HG03520 (cell line): ENCODE results near the gene TEKT5.
A peak's percentile ranks its signal among the peaks of the same experiment; 100 is the strongest.
"Not testable (repeated sequence)": the region's sequence is repeated elsewhere in the genome, so short reads cannot be mapped to it uniquely, and the experiment has no call there.

Experiments
- ATAC-seq: cut with Tn5 transposase; IDR thresholded peaks from one replicate; pipeline ENCODE4 v1.9.1; 2021; ENCODE audit warnings: mild to moderate bottlenecking, moderate library complexity; ENCODE audit not compliant: unreplicated experiment

TEKT5 gene

GRCh38 chr16:10637337-10638037, 57.2 kb downstream of the TEKT5 start:
- no peak for ATAC-seq

GRCh38 chr16:10635365-10636021, 59.2 kb downstream of the TEKT5 start:
- no peak for ATAC-seq

DNA sequence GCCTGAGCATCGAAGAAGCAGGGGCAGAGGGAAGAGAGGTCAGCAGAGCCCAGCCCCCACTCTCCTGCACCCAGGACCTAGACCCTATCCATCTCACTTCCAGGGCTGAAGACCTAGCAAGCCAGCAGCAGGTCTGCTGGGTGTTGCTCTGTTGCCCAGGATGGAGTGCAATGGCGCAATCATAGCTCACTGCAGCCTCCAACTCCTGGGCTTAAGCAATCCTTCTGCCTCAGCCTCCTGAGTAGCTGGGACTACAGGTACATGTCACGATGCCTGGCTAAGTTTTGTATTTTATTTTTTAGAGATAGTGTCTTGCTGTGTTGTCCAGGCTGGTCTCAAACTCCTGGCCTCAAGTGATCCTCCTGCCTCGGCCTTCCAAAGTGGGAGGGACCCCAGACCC, 61.3 kb downstream of the TEKT5 start:
- not testable (repeated sequence) for ATAC-seq

DNA sequence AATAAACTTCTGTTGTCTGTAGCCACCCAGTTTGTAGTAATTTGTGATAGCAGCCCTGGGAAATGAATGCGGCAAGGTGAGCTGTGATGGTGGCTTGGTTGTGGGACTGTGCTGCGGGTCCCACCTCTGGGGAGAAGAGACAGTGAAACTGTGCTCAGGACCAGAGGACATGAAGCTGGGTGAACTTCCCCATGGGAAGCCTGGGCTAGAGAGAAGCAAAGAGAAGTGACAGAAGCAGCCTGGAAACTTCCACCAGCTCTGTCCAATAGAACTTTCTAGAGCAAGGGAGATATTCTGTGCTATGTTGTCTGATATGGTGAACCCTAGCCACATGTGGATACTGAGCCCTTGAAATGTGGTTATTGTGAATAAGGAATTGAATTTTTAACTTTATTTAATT, 62.8 kb downstream of the TEKT5 start:
- no peak for ATAC-seq

- ATAC-seq, result no peak
Measured at GRCh38 chr16:10629592-10629963, 65.2 kb downstream of the TEKT5 start.

GRCh38 chr16:10625595-10626357, 69.0 kb downstream of the TEKT5 start:
- ATAC-seq, result no peak

- no peak for ATAC-seq
Measured at GRCh38 chr16:10624527-10624926, 70.2 kb downstream of the TEKT5 start.

GRCh38 chr16:10623059-10623458, 71.7 kb downstream of the TEKT5 start:
- ATAC-seq, result no peak

DNA sequence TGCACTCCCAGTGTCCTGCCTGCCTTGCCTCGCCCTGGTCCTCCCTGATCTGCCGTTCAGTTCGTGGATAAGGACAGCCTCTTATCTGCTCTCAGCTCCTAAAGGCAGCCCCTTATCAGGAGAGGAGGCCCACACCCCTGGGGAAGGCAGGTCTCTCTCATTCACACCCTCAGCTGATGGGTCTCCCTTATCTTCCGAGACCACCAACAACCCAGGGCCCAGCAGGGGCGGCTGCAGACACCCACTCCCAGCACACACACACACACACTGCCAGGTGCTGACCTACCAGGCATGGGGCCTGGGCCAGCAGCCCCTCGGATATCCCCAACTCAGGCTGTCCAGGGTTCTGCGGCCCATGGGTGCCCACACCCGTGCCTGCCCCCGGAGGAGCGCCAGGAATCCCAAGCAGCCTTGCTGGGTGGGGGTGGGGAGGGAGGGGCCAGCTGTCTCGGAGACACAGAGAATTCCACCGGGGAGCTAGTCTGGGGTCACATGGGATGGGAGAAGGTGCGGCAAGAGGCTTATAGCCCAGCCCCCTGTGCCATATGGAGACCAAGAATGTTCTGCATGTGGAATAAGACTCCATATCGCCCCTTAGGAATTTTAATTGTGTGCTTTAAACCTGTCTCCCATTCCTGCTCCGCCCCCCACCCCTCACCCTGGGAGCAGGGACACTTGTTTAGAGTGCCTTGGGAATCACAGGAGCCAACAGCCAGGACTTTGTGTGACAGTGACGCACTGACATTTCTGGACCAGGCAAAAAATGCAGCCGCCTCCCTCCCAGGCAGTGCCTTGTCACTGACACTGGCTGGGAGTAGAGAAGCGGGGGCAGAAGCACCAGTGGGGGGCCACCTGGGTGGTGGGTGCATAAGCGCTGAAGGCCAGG, 72.5 kb downstream of the TEKT5 start:
- no peak for ATAC-seq

DNA sequence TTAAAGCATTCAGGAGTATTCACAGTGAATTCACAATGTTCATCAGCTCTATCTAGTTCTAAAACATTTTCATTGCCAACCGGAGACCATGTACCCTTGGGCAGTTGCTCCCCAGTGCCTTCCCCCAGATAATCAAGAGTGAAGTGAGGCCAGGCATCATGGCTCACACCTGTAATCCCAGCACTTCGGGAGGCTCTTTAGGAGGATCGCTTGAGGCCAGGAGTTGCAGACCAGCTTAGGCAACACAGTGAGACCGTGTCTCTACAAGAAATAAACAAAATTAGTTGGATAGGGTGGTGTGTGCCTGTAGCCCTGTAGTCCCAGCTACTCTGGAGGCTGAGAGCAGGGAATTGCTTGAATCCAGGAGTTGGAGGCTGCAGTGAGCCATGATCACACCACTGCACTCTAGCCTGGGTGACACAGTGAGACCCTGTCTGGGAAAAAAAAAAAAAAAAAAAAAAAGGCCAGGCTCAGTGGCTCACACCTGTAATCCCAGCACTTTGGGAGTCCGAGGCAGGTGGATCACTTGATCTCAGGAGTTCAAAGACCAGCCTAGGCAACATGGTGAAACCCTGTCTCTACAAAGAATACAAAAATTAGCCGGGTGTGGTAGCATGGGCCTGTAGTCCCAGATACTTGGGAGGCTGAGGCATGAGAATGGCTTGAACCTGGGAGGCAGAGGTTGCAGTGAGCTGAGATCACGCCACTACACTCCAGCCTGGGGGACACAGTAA, 73.3 kb downstream of the TEKT5 start:
- not testable (repeated sequence) for ATAC-seq

DNA sequence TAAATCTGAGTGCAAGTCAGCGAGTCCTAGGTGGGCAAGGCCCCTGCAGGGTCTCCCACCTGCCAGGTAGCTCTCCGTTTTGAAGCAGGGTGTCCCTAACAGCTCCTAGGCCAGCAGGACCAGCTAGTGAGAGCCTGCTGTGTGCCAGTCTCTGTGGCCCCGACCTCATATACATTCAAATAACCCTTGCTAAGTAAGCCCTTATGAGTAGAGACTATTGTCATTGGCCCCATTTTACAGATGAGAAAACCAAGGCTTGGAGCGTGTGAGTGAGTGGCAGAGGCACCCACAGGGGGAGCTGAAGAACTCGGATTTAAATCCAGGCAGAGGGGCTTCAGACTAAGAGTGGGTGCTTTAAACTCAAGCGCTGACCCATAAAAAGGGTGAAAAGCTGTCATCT, 74.6 kb downstream of the TEKT5 start:
- no peak for ATAC-seq

- ATAC-seq, result no peak
Measured at GRCh38 chr16:10619271-10619849, 75.4 kb downstream of the TEKT5 start.

DNA sequence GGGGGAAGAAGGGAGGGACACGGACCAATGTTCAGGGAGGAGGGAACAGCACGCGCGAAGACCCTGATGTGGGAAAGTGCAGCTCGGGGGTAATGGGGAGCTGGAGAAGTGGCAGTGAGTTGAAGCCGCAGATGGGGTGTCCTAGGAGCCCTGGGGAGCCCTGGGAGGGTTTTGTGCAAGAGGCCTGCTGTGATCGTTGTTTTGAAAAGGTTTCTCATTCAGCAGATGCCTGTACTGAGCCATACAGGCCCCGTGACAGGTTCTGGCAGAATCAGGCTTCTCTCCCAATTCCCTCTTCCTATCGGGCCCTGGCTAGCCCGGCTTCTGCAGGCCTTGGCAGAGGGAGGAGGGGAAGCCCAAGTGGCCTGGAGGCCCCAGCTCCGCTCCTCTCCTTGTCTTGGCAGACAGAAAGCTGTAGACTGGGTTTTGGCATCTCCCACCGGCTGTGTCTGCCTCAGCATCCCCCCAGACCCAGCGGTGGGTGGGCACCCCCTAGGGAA, 76.0 kb downstream of the TEKT5 start:
- ATAC-seq, result no peak

GRCh38 chr16:10617662-10618420, 76.9 kb downstream of the TEKT5 start:
- no peak for ATAC-seq

DNA sequence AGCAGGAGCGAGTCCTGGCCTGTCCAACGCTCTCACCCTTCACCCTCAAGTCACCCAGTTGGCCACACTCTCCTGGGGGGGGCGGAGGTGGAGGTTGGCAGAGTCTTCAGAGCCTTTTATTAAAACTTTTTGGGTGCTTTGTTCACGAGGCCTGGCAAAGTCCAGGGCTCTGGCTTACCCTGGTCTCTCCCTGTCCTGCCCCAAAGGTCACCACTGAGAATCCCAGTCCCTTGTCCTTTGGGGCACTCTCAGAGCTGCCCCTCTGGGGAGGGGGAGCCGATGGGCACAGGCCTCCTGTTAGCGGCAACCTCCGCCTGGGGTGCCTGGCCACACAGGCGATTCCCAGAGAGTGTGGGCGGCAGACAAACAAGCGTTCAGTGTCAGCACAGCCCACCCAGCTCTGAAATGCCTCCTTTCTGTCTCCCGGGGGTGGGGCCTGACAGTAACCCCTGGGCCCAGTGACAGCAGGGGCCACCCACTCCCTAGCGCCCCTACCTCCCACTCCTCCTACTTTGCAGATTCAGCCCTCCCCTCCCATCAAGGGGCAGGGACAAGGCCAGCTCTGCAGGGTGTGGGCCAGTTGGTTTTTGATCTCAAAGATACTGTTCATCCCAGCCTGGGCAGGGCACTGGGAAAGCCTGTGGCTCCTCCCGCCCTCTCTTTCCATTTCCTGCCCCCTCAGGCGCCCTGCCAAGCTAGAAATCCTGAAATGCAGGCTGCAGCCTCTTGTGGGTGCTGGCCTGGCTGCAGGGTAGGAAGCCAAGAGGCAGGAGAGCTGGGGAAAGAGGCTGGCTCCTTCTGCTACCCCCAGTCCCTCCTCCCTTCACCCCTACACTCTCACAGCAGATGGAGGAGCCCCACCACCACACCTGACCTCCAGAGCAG, 77.7 kb downstream of the TEKT5 start:
- no peak for ATAC-seq

DNA sequence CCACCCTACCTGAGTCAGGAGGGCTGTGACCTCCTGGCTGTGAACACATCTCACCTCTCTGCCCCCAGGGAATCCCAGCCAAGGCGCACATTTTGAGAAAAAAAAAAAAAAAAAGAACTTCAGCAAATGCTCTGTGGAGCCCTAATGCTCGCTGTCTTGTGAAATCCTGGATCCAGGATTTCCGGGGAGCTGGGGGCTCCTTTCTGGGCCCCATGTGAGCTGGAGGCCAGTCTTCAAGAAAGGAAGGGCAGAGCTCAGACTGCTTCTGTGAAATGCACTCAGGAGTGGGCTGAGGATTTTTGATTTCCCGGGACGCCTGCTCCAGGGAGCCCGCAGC, 78.3 kb downstream of the TEKT5 start:
- ATAC-seq, result no peak

- no peak for ATAC-seq
Measured at GRCh38 chr16:10614685-10615084, 80.0 kb downstream of the TEKT5 start.

DNA sequence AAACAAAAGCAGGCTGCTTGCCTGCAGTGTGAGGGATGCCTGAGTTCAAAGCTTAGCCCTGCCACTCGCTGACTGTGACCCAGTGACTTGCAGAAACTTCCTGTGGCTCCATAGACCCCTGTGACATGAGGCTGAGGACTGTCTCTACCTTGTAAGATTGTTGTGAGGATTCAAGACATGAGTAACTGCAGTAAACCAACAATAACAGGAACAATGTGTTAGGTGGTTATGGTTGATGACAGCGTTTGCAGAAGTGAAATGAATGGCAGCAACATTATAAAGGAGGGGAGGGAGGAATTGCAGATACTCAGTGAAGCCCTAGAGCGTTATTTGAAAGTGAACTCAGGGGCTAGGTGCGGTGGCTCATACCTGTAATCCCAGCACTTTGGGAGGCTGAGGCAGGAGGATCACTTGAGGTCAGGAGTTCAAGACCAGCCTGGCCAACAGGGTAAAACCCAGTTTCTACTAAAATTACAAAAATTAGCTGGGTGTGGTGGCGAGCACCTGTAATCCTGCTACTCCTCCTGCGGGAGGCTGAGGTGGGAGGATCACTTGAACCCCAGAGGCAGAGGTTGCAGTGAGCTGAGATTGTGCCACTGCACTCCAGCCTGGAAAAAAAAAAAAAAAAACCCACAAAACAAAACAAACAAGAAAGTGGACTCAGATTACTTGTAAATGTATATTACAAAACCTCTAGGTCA, 80.8 kb downstream of the TEKT5 start:
- peak; percentile 50 for ATAC-seq
